NCI-H2227 (cell line): Measurements from ENCODE around the gene DHCR7.

Source experiments
- DNase-seq: peaks from one replicate; lab custom pipeline; 2025; ENCODE audit not compliant: unreplicated experiment; lab: John Stamatoyannopoulos, UW

The DHCR7 gene, protein sequence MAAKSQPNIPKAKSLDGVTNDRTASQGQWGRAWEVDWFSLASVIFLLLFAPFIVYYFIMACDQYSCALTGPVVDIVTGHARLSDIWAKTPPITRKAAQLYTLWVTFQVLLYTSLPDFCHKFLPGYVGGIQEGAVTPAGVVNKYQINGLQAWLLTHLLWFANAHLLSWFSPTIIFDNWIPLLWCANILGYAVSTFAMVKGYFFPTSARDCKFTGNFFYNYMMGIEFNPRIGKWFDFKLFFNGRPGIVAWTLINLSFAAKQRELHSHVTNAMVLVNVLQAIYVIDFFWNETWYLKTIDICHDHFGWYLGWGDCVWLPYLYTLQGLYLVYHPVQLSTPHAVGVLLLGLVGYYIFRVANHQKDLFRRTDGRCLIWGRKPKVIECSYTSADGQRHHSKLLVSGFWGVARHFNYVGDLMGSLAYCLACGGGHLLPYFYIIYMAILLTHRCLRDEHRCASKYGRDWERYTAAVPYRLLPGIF

DNA sequence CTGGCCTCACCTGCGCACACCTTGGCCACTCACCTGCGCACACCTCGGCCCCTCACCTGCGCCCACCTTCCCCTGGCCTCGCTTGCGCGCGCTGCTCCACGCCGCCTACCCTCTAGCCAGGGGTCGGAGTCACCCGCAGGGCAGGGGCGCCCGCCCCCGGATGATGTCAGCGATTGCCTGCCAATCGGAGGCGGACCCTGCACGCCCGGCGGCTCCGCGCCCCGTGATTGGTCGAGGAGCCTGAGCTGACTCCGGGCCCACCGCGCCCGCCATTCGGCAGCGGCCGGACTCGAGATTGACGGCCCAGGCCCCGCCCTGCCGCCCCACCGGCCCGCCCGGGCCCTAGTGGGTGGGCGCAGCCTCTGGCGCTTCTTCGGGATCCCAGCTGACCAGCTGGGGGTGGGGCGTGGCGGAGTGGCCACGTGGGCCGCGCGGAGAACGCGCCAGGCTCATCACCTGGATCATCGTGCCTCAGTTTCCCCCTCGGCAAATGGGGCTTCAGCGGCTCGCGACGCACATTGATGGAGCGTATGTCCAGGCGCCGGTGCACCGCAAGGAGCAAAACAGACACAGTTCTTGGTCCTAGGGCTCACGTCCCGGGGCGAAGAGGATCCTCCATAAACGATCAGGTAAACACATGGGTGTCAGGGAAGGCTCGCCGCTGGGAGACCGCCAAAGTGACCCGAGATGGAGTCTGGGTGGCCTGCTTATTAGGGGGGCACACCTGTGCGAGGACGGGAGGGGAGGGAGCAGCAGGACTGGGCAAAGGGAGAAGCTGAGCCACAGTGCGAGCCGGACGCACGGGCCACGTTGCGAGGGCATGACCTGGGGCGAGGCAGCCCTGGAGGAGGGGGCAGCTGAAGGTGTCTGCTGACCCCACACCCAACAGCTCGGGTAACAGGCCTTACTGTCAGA lies at the start of gene DHCR7:
Gene DHCR7 (minus strand): TSS at position 137 of the 915 bp plus-strand sequence. CDS start 3,441 bp downstream, outside the sequence.
- DNase-seq: peak; percentile 98

DNA sequence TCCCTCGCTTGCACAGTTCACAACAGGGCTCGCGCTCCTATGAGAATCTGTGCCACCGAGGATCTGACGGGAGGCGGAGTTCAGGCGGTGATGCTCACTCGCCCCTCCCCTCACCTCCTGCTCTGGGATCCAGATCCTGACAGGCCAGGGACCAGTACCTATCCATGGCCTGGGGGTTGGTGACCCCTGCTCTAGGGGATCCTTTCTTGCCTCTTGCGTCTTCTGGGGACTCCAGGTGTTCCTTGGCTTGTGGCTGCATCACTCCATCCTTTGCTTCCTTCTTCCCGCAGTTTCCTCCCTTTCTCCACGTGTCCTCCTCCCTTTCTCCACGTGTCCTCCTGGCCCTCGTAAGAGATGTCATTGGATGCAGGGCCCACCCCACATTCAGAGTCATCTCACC lies 48.2 kb upstream of the DHCR7 start:
- DNase-seq: no peak

GRCh38 chr11:71495286-71496230 lies 47.4 kb upstream of the DHCR7 start:
- DNase-seq: no peak

- DNase-seq: no peak
Observed at GRCh38 chr11:71491940-71492339, 43.7 kb upstream of the DHCR7 start.

GRCh38 chr11:71491531-71491930 lies 43.3 kb upstream of the DHCR7 start:
- DNase-seq: no peak

- no peak for DNase-seq
Observed at GRCh38 chr11:71490731-71491390, 42.7 kb upstream of the DHCR7 start.

DNA sequence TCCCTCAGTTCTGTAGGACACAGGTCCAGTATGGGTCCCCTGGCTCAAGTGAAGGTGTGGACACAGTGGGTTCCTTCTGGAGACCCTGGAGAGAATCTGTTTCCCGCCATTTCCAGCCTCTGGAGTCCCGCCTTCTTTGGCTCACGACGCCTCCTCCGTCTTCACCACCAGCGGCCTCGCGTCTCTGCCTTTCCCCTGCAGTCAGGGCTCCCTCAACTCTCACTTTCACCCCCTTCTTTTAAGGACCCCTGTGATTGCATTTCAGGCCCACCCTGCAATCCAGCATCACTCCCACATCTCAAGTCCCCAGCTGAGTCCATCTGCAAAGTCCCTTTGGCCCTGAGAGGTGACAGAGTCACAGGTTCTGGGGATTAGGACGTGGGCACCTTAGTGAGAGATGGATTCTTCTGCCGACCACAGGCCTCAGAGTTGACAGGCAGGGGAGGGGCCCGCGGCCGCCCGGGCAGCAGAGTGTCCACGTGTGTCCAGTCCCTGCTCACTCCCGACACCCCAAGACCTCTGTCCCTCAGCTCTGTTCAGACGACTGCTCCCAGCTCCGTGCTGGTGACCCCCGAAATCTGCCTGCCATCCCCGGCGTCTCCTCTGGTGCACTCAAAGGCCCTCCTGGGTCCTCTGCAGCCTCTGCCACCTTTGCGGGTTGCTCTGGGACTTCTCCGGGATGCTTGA lies 42.0 kb upstream of the DHCR7 start:
- DNase-seq: no peak

DNA sequence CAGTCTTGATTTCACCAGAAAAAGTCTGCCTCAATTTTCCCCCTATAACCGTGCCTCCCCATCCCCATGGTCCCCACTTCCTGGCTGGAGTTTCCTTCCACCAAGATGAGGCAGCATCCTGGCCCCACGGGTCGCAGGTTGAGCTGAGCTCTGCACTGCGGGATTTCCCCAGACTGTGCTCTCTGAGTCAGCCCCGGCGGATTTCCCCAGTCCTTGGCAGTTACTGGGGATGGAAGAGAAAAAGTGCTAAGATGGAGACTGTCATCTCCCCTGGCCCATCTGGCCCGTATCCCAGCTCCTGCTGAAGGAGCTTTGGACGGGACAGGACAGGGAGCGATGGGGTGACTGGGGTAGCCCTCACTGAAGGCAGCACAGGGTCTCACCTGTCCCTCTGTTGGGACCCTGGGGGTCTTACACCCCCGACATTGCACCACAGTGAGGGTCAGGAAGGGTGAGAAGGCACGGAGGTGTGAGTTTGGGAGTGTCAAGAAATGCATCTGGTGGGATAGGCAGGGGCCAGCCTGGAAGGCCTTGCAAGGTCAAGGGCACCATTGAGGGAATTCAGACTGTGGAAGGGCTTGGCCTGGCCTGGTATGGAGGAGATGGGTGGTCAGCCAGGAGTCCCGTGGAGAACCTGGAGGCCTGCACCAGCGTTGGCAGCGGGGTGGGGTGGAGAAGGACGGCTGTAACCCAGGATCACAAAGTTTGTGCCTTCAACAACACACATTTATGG lies 41.3 kb upstream of the DHCR7 start:
- no peak for DNase-seq

DNA sequence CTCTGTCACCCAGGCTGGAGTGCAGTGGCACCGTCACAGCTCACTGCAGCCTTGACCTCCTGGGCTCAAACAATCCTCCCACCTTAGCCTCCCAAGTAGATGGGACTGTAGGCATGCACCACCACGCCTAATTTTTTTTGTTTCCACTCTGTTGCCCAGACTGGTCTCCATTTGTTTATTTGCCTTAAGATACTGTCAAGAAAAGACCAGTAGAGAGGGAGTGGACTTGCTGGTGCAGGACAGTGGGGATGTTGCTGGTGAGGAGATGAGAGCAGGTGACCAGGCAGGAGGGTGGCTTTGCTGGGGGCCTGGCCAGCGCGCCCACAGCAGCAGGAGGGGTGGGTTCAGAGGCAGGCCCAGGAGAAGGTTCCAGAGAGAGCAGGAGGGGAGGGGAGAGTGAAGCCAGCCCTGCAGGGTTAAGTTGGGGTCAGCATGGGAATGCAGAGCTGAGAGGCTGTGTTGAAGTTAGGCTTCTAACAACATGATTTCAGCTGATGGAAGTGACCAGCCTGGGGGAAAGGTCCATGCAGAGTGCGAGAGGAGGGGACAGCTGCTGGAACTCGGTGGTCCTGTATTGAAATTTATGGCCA lies 40.6 kb upstream of the DHCR7 start:
- no peak for DNase-seq

- no peak for DNase-seq
Observed at GRCh38 chr11:71486320-71486719, 38.1 kb upstream of the DHCR7 start.

DNA sequence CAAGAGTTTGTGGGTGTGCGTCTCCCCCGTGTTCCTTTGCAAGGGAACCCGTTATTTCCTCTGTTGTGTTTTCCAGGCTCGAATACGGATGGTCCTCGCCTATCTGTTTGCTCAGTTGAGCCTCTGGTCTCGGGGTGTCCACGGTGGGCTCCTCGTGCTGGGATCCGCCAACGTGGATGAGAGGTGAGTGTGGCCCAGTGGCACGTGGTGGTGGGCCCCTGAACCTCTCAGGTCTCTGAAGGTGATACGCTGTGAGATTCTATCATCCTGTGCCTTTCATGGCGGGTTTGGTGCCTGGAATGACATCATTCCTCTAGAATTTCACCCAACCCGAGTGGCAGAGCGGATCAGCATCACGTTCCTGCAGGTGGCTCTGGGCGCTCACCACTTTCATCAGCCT lies 37.3 kb upstream of the DHCR7 start:
- DNase-seq: no peak

DNA sequence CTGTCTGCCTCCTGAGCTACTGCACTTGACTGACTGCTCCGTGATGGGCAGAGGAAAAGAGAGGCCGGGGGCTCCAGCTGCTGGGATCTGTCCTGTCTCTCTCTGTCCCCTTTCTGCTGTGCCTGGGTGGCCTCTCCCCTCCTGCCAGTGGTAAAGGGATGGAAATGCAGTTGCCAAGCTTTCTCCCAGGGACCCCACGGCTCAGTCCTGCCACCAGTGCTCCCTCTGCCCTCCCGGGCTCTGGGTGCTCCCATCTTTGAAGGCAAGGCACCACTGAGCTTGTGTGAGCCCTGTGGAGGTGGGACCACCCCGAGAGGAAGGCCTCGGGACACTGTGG lies 36.8 kb upstream of the DHCR7 start:
- DNase-seq: no peak

DNA sequence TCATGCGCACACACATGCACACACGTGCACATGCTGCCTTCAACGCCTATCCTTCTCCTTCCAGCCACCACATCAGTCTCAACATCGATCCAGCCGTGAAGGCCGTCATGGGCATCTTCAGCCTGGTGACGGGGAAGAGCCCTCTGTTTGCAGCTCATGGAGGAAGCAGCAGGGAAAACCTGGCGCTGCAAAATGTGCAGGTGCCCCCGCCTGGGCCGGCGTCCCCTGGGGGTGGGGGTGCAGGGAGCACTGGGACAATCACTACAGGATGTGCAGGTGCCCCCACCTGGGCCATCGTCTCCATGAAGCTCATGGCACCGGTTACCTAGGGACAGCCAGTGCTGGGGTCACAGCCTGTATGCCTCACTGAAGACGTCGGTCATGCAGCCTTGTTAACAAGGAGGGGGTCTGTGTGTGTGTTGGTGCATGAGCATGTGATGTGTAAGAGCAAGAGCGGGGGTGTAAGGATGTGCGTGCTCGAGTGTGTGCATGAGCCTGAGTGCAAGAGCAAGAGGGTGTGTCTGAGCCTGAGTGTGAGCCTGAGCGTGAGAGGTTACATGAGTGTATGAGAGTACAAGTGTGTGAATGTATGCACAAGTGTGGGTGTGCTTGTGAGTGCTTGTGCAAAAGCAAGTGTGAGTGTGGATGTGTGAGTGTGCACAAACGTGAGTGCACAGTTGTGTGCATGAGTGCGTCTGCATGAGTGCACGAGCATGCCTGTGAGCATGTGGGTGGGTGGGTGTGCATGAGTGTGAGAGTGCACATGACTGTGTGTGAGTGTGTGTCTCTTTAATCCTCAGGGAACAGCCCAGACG lies 36.3 kb upstream of the DHCR7 start:
- DNase-seq: no peak

DNA sequence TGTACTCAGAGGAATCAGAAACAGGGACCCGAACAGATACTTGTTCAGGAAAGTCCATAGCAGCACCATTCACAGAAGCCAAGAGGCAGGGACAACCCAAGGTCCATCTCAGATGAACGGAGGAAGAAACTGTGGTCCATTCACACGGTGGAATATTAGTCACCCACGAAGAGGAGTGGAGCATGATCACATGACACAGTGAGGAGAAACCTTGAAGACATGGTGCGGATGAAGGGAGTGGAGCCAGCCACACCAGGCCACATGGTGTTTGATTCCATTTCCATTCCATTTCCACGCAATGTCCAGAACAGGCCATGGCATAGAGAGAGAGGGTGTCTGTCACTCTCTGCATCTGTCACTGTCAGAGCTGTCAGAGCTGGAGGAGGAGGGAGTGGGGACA lies 35.5 kb upstream of the DHCR7 start:
- no peak for DNase-seq

GRCh38 chr11:71482746-71483364 lies 34.7 kb upstream of the DHCR7 start:
- DNase-seq: no peak

GRCh38 chr11:71482216-71482615 lies 34.0 kb upstream of the DHCR7 start:
- DNase-seq: no peak
